DOHH2 (cell line): ENCODE results near the gene PRSS53.

Experiments
- H3F3A ChIP-seq: fragments of 200-600 bp; sonication (generic), shearing (Covaris generic); 2 replicates; pipeline ENCODE4 v1.6.0; 2016; ENCODE audit warnings: antibody characterized with exemption, mild to moderate bottlenecking; ENCODE audit not compliant: control insufficient read depth, insufficient read depth
- H3K27ac ChIP-seq: fragments of 200-600 bp; sonication (generic); 2 replicates; pipeline ENCODE4 v1.5.1; 2014; ENCODE audit warnings: low read depth, mild to moderate bottlenecking, low read length, moderate library complexity
- H3K27me3 ChIP-seq: fragments of 200-600 bp; sonication (generic); 2 replicates; pipeline ENCODE4 v1.6.1; 2014; ENCODE audit warnings: mild to moderate bottlenecking, low read length, mixed read lengths; ENCODE audit not compliant: control insufficient read depth
- H3K36me3 ChIP-seq: fragments of 200-600 bp; sonication (generic); 2 replicates; pipeline ENCODE4 v1.6.1; 2014; ENCODE audit warnings: mild to moderate bottlenecking, low read length, moderate library complexity, mixed read lengths; ENCODE audit not compliant: control insufficient read depth
- H3K4me1 ChIP-seq: fragments of 200-600 bp; sonication (generic); 2 replicates; pipeline ENCODE4 v1.6.1; 2014; ENCODE audit warnings: mild to moderate bottlenecking, low read length, mixed read lengths; ENCODE audit not compliant: control insufficient read depth
- H3K4me2 ChIP-seq: fragments of 200-600 bp; sonication (generic); 2 replicates; pipeline ENCODE4 v1.6.0; 2014; ENCODE audit warnings: mild to moderate bottlenecking, low read length, moderate library complexity
- H3K4me3 ChIP-seq: fragments of 200-600 bp; sonication (generic); 2 replicates; pipeline ENCODE4 v1.5.1; 2014; ENCODE audit warnings: mild to moderate bottlenecking, low read length, mixed read lengths
- H3K79me2 ChIP-seq: fragments of 200-600 bp; sonication (generic); 2 replicates; pipeline ENCODE4 v1.6.1; 2014; ENCODE audit warnings: mild to moderate bottlenecking, low read length, mixed read lengths; ENCODE audit not compliant: control insufficient read depth
- H3K9me2 ChIP-seq: fragments of 200-600 bp; sonication (generic); replicated peaks from 2 replicates; pipeline ENCODE4 v1.6.1; 2014; ENCODE audit warnings: mild to moderate bottlenecking, low read length, mixed read lengths; ENCODE audit not compliant: control insufficient read depth
- H3K9me3 ChIP-seq: fragments of 200-600 bp; sonication (generic); 2 replicates; pipeline ENCODE4 v1.6.1; 2014; ENCODE audit warnings: antibody characterized with exemption, low read length, mixed read lengths; ENCODE audit not compliant: control insufficient read depth, insufficient read depth
- H4K20me1 ChIP-seq: fragments of 200-600 bp; sonication (generic); 2 replicates; pipeline ENCODE4 v1.6.0; 2014; ENCODE audit warnings: low read depth, mild to moderate bottlenecking, antibody characterized with exemption, low read length, moderate library complexity; ENCODE audit not compliant: control insufficient read depth, insufficient read depth
- EZH2phosphoT487 ChIP-seq: fragments of 200-600 bp; sonication (generic); IDR thresholded peaks from 2 replicates; pipeline ENCODE4 v1.6.1; 2017; ENCODE audit warnings: borderline replicate concordance, mild to moderate bottlenecking, antibody characterized with exemption, low read length, moderate library complexity, mixed read lengths
- TF ChIP-seq, protein P1 (sequence below): fragments of 200-600 bp; sonication (generic); IDR thresholded peaks from one replicate; pipeline ENCODE4 v1.5.1; 2014; ENCODE audit warnings: antibody characterized with exemption, mild to moderate bottlenecking, low read depth, low read length; ENCODE audit not compliant: poor library complexity, severe bottlenecking

Gene PRSS53

DNA sequence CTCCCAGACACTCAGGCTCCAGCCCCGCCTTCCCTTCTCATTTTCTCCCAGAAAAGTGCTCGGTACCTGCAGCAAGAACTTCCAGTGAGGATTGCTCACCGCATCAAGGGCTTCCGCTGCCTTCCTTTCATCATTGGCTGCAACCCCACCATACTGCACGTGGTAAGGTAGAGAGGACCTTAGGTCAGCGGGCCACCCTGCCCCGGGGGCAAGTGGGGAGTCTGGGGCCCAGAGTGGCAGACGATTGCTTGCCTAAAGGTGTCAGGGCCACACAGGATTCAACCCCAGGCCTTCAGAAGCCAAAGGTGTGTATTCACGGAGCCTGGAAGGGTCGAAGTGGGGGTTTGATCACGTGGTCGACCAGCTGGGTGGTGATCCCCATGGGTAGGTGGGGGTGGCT lies 20.9 kb upstream of the PRSS53 start:
- Histone ChIP-seq H3K4me3 (peak overlapping the region; percentile 92; the same call in 1 of the 2 replicates), H3F3A (peaks cover 9% of the 10 kb centered on the region), H3K27ac (no peak overlapping the region), H3K27me3 (no peaks in the 10 kb centered on the region), H3K9me3 (no peaks in the 10 kb centered on the region), H3K4me1 (peaks cover 25% of the 10 kb centered on the region), H3K9me2 (no peaks in the 10 kb centered on the region), H3K36me3 (peaks cover 48% of the 10 kb centered on the region), H3K4me2 (peak overlapping the region; percentile 99; the same call in 1 of the 2 replicates), H3K79me2 (peaks cover 20% of the 10 kb centered on the region), H4K20me1 (no peaks in the 10 kb centered on the region)
- TF ChIP-seq, protein P1, sequence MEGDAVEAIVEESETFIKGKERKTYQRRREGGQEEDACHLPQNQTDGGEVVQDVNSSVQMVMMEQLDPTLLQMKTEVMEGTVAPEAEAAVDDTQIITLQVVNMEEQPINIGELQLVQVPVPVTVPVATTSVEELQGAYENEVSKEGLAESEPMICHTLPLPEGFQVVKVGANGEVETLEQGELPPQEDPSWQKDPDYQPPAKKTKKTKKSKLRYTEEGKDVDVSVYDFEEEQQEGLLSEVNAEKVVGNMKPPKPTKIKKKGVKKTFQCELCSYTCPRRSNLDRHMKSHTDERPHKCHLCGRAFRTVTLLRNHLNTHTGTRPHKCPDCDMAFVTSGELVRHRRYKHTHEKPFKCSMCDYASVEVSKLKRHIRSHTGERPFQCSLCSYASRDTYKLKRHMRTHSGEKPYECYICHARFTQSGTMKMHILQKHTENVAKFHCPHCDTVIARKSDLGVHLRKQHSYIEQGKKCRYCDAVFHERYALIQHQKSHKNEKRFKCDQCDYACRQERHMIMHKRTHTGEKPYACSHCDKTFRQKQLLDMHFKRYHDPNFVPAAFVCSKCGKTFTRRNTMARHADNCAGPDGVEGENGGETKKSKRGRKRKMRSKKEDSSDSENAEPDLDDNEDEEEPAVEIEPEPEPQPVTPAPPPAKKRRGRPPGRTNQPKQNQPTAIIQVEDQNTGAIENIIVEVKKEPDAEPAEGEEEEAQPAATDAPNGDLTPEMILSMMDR: no peak
- no peak for TF ChIP-seq EZH2phosphoT487

DNA sequence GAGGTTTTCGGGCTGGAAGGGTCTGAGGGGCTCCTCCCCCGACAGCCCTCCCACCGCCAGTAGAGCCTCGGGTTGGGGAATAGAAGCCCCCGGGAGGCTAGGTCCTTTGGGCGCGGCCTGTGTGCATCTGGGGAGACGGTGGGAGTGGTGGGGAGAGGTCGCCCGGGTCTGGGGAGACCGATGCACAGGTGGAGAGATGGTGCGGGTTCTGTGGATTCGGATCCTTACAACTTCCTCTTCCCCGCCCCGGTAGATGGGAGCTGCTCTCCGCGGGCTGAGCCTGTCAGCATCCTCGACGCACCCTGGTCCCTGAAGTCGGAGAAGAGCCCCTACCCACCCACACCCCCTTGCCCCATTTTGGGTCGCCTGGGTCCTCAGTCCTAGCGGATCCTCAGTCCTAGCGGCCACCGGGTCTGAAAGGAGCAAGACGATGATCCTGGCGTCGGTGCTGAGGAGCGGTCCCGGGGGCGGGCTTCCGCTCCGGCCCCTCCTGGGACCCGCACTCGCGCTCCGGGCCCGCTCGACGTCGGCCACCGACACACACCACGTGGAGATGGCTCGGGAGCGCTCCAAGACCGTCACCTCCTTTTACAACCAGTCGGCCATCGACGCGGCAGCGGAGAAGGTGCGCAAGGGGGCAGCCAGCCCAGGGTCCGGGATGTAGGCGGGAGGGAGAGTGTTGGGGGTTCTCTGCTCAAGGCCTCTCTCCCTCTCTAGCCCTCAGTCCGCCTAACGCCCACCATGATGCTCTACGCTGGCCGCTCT lies 20.2 kb upstream of the PRSS53 start:
- Histone ChIP-seq H3K9me2 (no peaks in the 10 kb centered on the region), H3K4me3 (peak overlapping the region; percentile 92), H3K27ac (peak overlapping the region; percentile 36; the same call in 1 of the 2 replicates), H3K4me2 (peak overlapping the region; percentile 99), H3K9me3 (no peaks in the 10 kb centered on the region), H3K27me3 (no peaks in the 10 kb centered on the region), H3K4me1 (peaks cover 25% of the 10 kb centered on the region), H3F3A (peaks cover 9% of the 10 kb centered on the region), H4K20me1 (no peaks in the 10 kb centered on the region), H3K36me3 (peaks cover 48% of the 10 kb centered on the region), H3K79me2 (peaks cover 20% of the 10 kb centered on the region)
- no peak for TF ChIP-seq EZH2phosphoT487
- TF ChIP-seq, protein P1: no peak

DNA sequence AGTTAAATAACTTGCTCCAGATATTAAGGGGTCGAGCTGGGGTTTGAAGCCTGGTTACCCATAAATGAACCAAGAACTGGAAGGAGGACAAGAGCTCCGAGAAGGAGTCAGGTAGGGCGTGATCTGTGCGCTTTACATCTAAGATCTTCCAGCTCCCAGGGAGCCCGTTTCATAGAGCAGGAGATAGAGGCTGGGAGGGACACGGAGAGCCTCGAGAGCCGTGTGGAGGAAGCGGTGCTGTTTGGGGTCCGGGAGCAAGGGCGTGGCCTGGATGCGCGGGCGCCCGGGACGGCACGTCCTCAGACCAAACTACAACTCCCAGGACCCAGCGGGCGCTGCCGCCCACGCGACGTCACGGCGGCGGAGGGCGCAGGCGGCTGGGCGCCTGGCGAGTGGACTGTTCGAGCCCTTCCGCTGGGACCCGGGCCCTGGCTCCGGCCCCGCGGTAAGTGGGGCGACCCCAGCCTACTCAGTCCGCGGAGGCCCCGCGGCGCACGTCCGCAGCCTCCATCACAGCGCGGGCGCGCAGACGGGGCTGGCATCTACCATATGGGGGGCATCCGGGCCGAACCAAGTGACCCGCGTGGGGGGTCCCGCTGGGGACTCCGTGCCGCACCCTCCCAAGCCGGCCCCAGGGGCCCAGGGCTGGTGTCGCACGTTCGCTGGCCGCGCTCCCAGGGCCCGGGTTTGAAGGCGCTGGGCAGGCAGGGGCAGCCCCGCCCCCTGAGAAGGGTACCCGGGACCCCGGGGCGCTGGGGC lies 19.5 kb upstream of the PRSS53 start, which contains the start of gene BCKDK:
TSS of gene BCKDK (plus strand) at position 352 of the 759 bp plus-strand sequence. CDS start 838 bp downstream, outside the sequence.
- peaks cover 2% of the 10 kb centered on the region; the same call in 1 of the 2 replicates for H3F3A ChIP-seq
- peaks cover 41% of the 10 kb centered on the region for H3K36me3 ChIP-seq
- H3K9me3 ChIP-seq: no peaks in the 10 kb centered on the region
- H3K79me2 ChIP-seq: peaks cover 20% of the 10 kb centered on the region
- peak within 1 kb of the TSS; percentile 99 for H3K4me2 ChIP-seq
- no peaks in the 10 kb centered on the region for H3K27me3 ChIP-seq
- H4K20me1 ChIP-seq: no peaks in the 10 kb centered on the region
- H3K4me1 ChIP-seq: peaks cover 23% of the 10 kb centered on the region
- peak within 1 kb of the TSS; percentile 36 for H3K27ac ChIP-seq
- TF ChIP-seq EZH2phosphoT487: no peak
- TF ChIP-seq, protein P1: no peak
- no peaks in the 10 kb centered on the region for H3K9me2 ChIP-seq
- H3K4me3 ChIP-seq: peak within 1 kb of the TSS; percentile 92
